GM18873 (cell line): Measurements from ENCODE around the gene SLC34A3.

Experiments
- ATAC-seq: cut with Tn5 transposase; IDR thresholded peaks from one replicate; pipeline ENCODE4 v1.9.1; 2021; ENCODE audit warnings: mild to moderate bottlenecking, moderate library complexity, moderate number of reproducible peaks; ENCODE audit not compliant: unreplicated experiment, low FRiP score

Gene SLC34A3

GRCh38 chr9:137272241-137273094 lies 41.8 kb downstream of the SLC34A3 start:
- ATAC-seq: no peak

DNA sequence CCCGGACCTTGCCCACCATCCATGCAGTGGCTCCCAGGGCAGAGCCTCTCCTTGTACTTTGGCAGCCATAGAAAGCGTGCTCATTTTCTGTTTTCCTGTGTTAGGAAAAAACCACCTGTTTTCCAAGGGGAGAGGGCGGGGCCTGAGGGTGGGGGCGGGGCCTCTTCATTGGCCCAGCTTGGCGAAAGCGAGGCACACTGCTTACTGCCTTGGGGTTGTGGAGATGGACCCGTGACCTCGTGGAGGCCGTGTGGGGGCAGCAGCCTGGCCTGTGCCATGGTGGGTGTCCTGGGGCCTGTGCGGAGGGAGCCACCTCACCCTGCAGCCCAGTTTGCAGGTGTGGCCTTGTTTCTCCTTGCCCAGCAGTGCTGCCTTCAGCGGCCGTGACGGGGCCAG lies 42.4 kb downstream of the SLC34A3 start:
- ATAC-seq: no peak

- no peak for ATAC-seq
These were observed 43.1 kb downstream of the SLC34A3 start for GRCh38 chr9:137273611-137274320.

DNA sequence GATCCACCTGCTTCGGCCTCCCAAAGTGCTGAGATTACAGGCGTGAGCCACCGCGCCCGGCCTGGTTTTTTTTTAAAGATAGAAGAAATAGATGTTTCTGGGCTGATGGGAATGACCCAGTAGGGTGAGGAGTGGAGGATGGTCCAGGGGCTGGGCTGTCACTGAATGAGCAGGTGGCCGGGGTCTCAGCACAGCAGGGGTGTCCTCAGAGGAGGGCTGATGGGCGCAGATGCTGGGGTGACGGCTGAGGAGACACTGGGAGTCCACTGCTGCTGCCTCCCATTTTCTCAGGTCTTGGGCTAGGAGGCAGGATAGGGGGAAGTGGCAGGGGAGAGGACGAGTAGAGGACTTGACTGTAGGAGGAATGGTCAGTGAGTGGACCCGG lies 44.5 kb downstream of the SLC34A3 start:
- ATAC-seq: no peak

- no peak for ATAC-seq
These were observed 45.1 kb downstream of the SLC34A3 start for GRCh38 chr9:137275588-137276472.

DNA sequence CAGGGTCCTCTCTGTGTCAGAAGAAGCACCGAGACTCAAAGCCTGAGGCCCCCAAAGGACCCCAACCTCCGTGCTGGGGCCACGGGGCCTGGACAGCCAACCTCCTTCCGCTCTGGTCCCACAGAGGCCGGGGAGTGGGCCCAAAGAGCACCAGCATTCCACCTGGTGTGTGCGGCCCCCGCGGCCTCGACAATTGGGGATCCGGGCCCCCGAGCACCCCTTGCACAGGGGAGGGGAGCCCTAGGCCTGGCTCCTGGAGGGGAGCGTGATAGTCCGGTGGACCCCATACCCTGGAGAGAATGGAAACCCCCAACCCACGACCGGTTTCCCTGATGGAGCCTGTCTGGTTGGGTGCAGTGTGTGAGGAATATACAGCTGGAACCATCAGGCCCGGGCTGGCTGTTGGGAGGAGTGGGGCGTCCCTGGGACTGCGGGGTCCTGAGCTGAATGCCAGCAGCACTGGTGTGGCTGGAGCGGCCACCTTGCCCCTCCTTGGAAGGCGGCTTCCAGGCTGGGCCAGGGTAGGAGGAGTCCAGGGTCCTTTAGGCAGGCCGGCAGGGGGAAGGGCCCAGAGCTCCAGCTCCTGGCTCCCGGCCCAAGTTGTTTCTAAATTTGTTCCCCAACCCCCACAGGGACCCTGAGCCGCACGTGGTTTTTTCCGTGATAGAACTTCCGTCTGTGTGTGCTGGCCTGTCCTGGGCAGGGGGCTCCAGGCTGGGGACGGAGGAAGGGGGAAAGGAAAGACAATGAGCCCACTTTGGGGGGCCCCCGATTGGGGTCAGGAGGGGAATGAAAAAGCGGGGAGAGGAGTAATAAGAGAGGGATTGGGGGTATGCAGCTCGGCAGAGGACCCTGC lies 46.0 kb downstream of the SLC34A3 start:
- ATAC-seq: no peak

- peak; percentile 64 for ATAC-seq
These were observed 46.8 kb downstream of the SLC34A3 start, which contains the start of gene TOR4A for GRCh38 chr9:137277329-137278041. TSS of gene TOR4A (plus strand) at chr9:137277726. CDS start at chr9:137278690, 964 bp downstream.

- ATAC-seq: no peak
These were observed 47.5 kb downstream of the SLC34A3 start for GRCh38 chr9:137278061-137278701.

GRCh38 chr9:137278721-137279711 lies 48.3 kb downstream of the SLC34A3 start:
- ATAC-seq: no peak

DNA sequence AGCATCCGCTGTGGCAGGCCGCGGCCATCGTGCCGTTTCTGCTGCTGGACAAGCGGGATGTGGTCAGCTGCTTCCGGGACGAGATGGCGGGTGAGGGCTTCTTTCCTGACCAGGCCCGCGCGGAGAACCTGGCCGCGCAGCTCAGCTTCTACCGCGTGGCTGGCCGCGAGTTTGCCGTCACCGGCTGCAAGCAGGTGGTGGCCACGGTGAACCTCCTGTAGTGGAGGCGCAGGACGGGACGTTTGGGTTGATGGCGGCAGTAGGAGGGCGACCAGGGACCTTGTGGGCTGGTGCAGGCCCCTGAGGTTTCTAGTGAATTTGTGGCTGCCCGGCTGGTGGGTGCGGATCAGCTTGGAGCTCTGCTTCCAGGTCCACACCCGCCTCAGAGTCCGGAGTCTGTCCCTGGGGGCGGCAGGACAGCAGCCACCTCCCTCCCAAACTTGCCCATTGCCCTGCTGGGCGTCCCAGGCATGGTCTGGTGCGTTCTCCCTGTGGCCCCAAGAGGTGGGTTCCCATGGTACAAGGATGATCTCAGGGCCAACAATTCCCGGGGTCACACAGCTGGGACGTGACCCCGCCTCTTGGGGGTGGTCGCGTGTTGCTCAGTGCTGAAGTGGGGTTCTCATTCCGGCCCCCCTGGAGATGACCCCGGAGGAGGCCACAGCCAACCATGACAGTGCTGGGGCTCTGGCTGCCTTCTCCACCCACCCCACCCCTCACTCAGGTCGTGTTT lies 49.2 kb downstream of the SLC34A3 start:
- ATAC-seq: no peak

DNA sequence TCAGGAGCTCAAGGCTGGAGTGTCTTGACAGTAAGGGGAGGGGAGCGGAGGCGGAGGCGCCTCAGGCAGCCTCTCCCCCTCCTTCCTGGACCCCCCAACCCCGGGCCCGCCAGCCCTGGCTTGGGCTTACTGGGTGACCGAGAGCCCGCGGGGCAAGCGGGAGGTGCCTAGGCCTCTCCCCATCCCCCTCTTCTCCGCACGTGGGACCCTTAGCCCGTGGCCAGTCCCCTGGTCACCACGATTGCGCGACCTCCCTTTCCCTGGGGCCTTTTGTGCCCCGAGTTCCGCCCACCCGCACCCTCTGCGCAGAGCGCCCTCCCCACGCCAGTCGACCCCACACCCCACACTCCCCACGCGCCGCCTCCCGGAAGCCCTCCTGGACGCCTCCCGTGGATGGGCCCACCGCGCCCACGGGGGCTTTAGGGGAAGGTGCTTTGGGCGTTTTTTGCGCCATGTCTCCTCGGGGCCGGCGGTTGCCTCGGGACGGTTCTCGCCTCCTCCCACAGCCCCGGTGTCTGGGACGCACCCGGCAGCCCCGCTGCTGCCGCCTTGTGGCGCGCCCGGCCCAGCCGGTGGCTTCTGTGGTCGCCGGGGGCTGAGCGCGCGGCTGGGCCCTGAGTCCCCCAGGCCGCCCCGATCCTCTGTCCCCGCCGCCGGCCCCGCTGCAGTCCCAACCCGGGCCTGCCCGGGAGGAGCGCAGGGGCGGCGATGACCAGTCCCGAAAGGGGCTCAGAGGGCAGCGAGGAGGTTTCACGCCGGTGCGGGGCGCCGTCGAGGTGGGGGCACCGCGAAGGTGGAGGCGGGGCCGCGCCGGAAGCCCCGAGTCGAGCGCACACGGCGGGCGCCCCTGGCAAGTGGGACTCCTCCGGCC lies 50.0 kb downstream of the SLC34A3 start:
- ATAC-seq: no peak

- no peak for ATAC-seq
These were observed 50.8 kb downstream of the SLC34A3 start for GRCh38 chr9:137281345-137282116.
